IPS-18c (cell line): ENCODE measurements around the gene DDR2.
"Not testable (repeated sequence)": the region's sequence is repeated elsewhere in the genome, so short reads cannot be mapped to it uniquely, and the experiment has no call there.

Source experiments
- H3K4me3 ChIP-seq: 2 replicates; pipeline ENCODE4 v1.7.0; 2013; ENCODE audit warnings: low read depth, mild to moderate bottlenecking, low read length, moderate library complexity; ENCODE audit not compliant: insufficient read depth
- H3K9me3 ChIP-seq: one replicate; pipeline ENCODE4 v1.6.1; 2013; ENCODE audit warnings: mild to moderate bottlenecking, low read length, moderate library complexity; ENCODE audit not compliant: control insufficient read depth, insufficient read depth

Gene DDR2

DNA sequence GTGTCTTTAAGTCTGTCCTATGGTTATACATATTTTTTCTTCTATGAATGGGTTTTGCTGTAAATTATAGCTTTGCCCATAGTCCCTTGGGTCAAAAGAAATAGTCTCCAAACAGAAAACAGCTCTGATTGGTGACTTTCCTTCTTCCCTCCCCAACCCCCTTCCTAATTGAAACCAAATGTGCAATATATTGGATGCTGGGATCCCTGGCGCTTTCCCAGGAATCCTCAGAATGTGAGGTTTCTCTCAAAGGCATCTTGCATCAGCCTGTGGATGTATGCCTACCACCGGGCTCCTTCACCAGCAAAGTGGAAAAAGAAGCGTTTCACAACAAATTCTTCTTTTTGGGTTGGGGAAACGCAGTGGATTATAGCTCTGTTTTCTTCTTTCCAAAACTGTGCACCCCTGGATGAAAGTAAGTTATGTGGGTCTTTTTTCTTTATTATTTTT, at the start of gene DDR2:
Gene DDR2 (plus strand): TSS at position 248 of the 450 bp plus-strand sequence. CDS start 86,600 bp downstream, outside the sequence.
- H3K4me3 ChIP-seq = peak within 1 kb of the TSS; percentile 15; the same call in 1 of the 2 replicates
- H3K9me3 ChIP-seq = no peaks in the 10 kb centered on the region

DNA sequence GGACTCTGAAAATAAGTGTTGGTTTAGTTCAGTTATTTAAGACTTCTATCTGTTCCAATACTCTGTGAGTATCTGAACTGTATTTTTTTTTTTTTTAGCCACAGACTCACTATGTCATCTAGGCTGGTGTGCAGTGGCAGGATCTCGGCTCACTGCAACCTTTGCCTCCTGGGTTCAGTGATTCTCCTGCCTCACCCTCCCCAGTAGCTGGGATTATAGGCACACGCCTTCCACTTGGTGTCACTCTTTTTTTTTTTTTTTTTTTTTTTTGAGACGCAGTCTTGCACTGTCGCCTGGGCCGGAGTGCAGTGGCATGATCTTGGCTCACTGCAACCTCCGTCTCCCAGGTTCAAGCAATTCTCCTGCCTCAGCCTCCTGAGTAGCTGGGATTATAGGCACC, 49.4 kb upstream of the DDR2 start:
- H3K9me3 ChIP-seq, H3K4me3 ChIP-seq: not testable (repeated sequence)

DNA sequence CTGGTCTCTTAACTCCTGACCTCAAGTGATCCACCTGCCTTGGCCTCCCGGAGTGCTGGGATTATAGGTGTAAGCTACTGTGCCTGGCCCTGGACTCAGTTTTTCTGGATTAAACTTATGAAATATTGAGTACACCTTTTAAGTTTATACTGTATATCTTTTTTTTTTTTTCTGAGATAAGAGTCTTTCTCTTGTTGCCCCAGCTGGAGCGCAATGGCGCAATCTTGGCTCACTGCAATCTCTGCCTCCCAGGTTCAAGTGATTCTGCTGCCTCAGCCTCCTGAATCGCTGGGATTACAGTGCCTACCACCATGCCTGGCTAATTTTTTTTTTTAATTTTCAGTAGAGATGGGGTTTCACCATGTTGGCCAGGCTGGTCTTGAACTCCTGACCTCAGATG, 47.2 kb upstream of the DDR2 start:
- H3K4me3 ChIP-seq, H3K9me3 ChIP-seq: not testable (repeated sequence)

DNA sequence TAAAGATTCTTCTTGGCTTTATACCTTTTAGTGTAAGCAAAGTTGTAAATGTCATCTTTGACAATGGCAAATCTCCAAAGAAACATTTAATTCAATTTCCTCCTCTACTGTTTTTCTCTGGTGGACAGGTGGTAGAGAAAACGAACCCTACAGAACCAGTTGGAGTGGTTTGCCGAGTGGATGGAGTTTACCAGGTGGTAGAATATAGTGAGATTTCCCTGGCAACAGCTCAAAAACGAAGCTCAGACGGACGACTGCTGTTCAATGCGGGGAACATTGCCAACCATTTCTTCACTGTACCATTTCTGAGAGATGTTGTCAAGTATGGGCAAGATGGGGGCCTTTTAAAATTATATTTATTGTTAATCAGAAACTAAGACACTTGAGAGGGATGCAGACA, 44.9 kb upstream of the DDR2 start:
- H3K4me3 ChIP-seq = no peak overlapping the region
- no peaks in the 10 kb centered on the region for H3K9me3 ChIP-seq

DNA sequence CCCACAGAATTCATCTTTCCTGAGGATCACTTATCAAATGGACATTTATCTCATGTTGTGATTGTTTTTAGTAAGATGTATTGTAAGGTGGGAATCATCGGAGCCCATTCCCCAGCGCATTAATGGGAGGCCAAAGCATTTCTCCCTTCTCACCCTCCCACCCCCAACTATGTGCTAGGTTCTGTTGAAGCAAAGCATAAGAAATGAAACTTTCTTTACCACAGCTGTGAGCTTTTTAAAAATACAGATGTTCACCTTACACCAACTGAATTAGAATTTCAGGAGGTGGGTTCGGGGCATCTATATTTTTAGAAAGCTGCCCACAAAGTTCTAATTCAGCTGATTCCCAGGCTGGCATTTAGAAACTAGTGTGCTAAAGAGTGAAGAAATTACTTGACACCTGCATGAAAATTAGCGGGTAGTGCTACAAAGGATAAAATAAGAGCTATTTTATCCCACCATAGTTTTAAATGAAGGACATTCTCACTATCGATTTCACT, 44.5 kb upstream of the DDR2 start:
- no peaks in the 10 kb centered on the region for H3K9me3 ChIP-seq
- H3K4me3 ChIP-seq = no peak overlapping the region

DNA sequence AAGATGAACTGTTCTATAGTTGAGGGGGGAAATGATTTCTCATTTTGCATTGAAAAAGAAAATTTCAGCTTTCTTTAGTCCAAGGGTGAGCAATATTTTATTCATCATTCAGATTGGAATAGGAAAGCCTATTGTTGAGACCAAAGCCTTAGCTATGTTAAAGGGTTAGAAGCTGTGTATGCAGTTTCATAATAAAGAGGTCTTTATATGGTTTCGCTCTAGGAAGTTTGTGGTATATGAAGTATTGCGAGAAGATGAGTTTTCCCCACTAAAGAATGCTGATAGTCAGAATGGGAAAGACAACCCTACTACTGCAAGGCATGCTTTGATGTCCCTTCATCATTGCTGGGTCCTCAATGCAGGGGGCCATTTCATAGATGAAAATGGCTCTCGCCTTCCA, 42.2 kb upstream of the DDR2 start:
- Histone ChIP-seq H3K4me3 (no peak overlapping the region), H3K9me3 (no peaks in the 10 kb centered on the region)

DNA sequence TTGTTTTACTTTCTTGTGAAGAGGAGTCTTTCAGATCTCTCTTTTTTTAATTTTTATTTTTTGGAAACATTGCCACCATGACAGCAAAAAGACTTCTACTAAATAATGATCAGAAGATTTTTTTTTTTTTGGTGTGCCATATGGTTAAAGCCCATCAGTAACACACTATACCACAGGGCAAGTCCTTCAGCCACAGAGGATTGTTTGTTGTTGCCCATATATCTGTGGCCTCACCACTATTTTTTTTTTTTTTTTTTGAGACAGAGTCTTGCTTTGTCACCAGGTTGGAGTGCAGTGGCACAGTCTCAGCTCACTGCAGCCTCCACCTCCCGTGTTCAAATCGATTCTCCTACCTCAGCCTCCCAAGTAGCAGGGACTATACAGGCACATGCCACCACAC, 41.6 kb upstream of the DDR2 start:
- Histone ChIP-seq H3K4me3 (no peak overlapping the region), H3K9me3 (no peaks in the 10 kb centered on the region)

DNA sequence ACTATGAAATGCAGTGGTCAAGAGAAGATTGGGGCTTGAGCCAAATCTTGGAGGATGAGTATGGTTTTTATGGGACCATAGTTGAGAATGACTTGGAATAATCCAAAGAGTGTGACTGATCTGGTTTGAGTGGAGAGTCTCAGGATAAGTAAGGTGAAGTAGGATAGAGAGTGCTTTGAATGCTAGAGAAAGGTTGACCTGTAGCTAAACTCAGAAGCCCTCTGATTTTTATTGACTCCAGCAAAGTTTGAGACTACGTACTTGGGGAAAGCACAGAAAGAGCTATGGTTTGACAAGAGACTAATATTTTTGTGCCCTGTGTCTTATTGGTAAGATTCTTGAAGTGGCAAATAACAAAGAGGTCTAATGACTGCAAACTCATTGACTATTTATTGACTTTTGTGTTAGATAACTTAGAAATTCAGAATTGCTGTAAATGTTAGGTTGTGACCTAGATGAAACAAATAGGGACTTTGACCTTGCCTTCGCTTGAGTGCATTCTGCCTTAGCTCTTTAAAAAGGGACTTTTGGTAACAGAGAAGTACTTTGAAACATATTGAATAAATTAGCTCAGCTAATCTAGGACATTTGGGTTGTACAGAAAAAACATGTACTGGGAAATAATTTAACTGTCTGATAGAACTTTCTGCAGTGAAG, 35.6 kb upstream of the DDR2 start:
- no peaks in the 10 kb centered on the region for H3K9me3 ChIP-seq
- H3K4me3 ChIP-seq = no peak overlapping the region

DNA sequence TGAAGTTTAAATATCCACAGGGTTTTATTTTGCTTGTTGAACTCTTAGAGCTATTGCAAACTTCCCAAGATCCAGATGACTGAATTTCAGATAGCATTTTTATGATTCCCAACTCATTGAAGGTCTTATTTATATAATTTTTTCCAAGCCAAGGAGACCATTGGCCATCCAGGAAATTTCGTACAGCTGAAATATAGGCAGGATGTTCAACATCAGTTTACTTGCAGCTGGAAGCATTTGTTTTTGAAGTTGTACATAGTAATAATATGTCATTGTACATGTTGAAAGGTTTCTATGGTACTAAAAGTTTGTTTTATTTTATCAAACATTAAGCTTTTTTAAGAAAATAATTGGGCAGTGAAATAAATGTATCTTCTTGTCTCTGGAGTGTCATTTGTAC, 32.8 kb upstream of the DDR2 start:
- H3K9me3 ChIP-seq = peaks cover 4% of the 10 kb centered on the region
- H3K4me3 ChIP-seq = no peak overlapping the region

DNA sequence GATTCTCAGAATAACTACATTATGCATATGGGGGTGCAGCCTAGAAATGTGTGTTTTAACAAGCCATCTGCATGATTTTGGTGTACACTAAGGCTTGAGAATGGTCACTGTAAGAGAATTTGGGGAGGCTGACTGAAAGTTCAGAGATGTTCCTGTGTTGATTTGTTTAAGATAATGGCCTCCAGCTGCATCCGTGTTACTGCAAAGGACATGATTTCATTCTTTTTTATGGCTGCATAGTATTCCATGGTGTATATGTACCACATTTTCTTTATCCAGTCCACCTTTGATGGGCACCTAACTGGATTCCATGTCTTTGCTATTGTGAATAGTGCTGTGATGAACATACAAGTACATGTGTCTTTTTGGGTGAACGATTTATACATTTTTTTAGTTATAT, 29.1 kb upstream of the DDR2 start:
- not testable (repeated sequence) for H3K4me3 ChIP-seq, H3K9me3 ChIP-seq

DNA sequence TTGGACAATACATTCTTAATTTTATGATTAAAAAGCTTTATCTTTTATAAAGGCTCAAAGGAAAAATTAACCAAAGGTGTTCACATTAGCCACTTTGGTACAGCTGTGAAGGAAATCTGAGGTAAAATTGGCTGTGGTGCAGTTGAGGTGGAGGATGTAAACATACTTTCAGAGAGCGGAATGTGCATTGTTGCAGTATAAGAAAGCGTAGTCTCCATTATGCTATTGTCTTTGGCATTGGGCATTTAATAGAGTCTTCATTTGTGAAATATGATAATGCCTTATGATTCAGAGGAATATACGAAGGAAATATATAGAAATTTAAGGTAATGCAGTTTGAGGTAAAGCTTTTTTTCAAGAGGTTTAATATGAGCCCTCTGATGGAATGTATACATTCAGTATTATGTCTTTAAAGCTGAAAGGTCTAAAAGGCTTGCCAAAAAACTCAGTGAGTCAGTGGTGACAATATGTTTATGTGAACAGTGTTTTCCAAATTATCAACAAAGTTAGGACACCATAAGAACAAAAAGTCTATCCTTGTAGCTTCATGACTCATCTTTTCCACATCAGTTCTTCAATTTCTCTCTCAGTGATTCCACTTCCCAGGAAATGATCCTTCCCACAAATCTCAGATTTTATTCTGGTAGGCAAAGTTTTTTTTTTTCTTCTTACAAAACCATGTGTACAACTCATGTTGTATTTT, 26.9 kb upstream of the DDR2 start:
- H3K9me3 ChIP-seq = peaks cover 4% of the 10 kb centered on the region
- H3K4me3 ChIP-seq = no peak overlapping the region

DNA sequence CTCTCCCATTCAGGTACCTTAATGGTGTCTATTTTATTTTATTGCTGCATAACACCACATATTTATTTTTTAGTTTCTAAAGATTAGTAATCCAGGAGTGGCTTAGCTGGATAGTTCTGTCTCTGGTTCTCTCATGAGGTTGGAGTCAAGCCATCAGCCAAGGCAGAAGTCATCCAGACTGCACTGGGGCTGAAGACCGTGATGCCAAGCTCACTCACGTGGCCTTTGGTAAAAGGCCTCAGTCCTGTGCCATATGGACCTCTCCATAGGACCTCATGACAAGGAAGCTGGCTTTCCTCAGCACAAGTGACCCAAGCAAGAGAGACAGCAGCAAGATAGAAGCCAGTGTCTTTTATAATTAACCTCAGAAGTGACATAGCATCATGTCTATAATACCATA, 23.0 kb upstream of the DDR2 start:
- H3K9me3 ChIP-seq = no peaks in the 10 kb centered on the region
- H3K4me3 ChIP-seq = no peak overlapping the region

DNA sequence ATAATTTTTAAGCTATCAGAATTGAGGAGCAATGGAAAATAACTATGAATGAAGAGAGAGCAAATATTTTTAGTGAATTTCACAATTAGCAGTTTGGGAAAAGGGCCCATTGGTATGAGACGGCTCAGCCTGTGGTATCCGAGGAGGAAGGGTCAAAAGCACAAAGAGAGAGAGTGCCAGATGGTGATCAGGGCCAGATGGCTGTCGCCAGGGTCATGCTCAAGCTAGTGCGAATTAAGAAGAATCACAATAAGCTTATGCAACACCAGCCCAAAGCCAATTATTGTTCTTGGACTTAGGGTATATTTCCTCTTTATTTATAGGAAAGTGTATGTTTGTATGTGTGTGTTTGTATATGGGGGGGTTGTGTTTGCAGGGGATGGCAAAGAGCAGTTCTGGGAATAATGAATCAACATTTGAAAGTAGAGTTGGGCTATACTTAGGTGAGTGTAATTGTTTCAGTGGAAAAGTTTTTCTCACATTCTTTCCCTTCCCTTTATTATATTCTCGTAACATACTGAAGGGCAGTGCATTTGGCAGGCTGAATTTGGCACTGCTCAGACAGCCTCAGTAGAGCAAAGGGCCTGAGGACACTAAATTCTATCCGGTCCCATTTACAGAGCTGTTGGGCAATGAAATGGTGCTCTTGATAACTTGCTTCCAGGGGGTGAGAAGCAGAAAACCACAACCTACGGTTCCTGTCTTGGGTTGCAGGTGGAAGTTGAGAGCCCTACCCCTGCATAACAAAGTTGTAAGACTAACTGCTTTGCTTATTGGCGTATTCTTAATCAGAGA, 19.5 kb upstream of the DDR2 start:
- H3K9me3 ChIP-seq = no peaks in the 10 kb centered on the region
- no peak overlapping the region for H3K4me3 ChIP-seq

DNA sequence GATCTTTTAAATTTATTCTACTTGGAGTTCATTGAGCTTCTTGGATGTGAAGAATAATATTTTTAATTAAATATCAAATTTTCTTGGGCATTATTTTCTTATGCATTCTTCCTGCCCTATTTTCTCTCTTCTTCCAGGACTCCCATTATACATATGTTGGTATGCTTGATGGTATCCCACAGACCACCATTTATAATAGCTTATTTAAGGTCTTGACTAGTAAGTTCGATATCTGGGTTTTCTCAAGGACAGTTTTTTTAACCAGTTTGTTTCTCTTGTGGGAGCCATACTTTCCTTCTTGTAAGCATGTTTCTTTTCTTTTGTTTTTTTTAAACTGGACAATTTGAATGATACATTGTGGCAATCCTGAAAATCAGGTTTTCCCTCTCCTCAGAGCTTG, 15.4 kb upstream of the DDR2 start:
- Histone ChIP-seq H3K4me3 (no peak overlapping the region), H3K9me3 (no peaks in the 10 kb centered on the region)

DNA sequence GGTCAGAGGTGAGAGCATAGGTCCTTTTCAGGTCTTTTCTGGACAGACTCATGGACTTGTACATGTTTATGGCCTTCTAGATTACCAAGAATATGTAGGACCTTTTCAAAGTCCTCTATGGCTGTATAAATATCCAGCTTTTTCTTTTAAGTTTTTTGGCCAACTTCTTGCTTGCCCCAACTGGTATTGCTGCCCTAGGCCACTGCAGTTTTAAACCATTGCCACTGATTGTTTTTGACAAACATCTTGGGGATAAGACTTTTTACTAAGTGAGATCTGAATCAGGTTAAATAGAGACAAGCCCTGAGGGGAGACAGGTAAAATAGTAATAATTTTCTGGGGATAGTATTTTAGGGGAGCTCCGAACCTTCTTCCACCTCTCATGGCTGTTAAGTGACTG, 14.8 kb upstream of the DDR2 start:
- Histone ChIP-seq H3K9me3 (no peaks in the 10 kb centered on the region), H3K4me3 (no peak overlapping the region)

DNA sequence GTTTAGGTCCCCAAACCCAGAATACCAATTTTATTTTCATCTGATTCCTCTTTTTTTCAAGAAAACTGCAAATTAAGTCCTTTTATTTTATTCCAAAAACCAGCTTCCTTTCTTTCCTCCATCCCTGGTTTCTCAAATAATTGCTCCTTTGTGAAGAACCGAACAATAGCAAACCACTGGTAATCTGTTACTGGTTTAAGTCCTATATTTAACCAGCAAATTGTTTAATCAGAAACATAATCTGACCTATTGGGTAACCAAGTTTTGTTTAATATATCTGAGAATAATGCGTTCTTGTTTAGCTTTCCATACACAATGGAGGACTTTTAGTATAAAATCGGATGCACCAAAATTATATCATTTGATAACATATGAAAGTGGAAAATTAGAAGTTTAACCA, 13.2 kb upstream of the DDR2 start:
- Histone ChIP-seq H3K9me3 (no peaks in the 10 kb centered on the region), H3K4me3 (no peak overlapping the region)

DNA sequence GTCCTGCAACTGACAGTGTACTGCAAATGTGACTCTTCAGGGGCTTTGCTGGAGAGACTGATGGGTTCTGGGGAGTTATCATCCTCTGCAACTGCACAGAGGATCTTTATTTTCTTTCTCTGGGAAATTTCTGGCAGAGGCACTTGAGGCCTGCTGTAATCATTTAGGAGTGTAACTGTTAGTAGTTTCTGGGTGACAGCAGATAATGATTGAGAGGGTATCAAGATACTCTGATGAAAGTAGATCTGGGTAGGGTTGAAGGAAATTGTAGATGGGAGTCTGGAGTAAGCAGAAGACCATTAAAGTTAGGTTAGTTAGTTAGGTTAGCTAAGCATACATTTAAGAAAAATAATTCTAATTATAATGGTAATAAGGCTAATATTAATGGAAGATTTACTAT, 11.0 kb upstream of the DDR2 start:
- H3K9me3 ChIP-seq = no peaks in the 10 kb centered on the region
- H3K4me3 ChIP-seq = no peak overlapping the region

DNA sequence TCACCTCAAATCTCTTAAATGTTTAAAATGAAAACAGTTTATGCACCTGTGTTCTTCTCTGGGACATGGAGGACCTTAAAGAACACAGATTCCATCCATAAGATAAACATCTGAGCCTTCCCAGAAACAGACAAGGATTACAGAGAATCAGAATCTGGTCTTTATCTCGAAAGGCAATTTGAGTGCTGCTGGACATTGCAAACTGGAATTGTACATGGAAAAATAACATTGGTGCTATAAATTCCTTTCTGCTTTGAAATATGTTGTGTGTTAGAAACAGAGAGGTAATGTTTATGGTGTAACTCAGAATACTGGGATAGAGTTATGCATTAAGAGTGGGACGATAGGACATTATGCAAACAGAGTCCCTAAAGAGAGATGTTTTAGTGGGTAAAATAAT, 6.6 kb upstream of the DDR2 start:
- Histone ChIP-seq H3K4me3 (no peak overlapping the region), H3K9me3 (no peaks in the 10 kb centered on the region)
